ENCODE results near the gene NFRKB.
"Not testable (repeated sequence)": the region's sequence is repeated elsewhere in the genome, so short reads cannot be mapped to it uniquely, and the experiment has no call there.

The NFRKB gene

GRCh38 chr11:129880311-129880710 is 15.1 kb downstream of the NFRKB start:
- no peak for ATAC-seq (ENCODE audit: insufficient read depth, low read depth)
- no peak for TF ChIP-seq CTCF (IDR thresholded peaks at IDR 0.05; ENCODE audit: borderline replicate concordance, extremely low read depth, low read length, poor library complexity, severe bottlenecking)
- no peak for TF ChIP-seq EZH2 (IDR thresholded peaks at IDR 0.05; ENCODE audit: borderline replicate concordance, low read depth, low read length, severe bottlenecking)
- Histone ChIP-seq H3K36me3 (ENCODE audit: insufficient read depth, low read length) (peaks cover 98% of the 10 kb centered on the region), H3K9me3 (ENCODE audit: insufficient read depth, low read length, severe bottlenecking) (no peaks in the 10 kb centered on the region), H3K9ac (ENCODE audit: low read depth, low read length) (no peak overlapping the region), H3K4me3 (ENCODE audit: low read depth in 1 of 2, low read length in 2 of 2) (no peak overlapping the region), H4K20me1 (ENCODE audit: insufficient read depth, low read length) (peaks cover 3% of the 10 kb centered on the region; the same call in 1 of the 2 replicates), H3K79me2 (ENCODE audit: insufficient read depth, low read length) (no peaks in the 10 kb centered on the region), H3K27me3 (ENCODE audit: insufficient read depth, low read length, poor library complexity) (no peaks in the 10 kb centered on the region), H3K4me2 (ENCODE audit: insufficient read depth, low read length) (no peak overlapping the region), H3K4me1 (ENCODE audit: insufficient read depth, low read length) (no peaks in the 10 kb centered on the region), H2AFZ (ENCODE audit: low read depth, low read length) (no peak overlapping the region), H3K27ac (ENCODE audit: low read length) (no peak overlapping the region)
- DNase-seq, result no peak

- no peaks in the 10 kb centered on the region for H3K27me3 ChIP-seq (ENCODE audit: insufficient read depth, low read length, poor library complexity)
- H3K36me3 ChIP-seq (ENCODE audit: insufficient read depth, low read length), result peaks cover 97% of the 10 kb centered on the region
- H3K4me2 ChIP-seq (ENCODE audit: insufficient read depth, low read length), result no peak overlapping the region
- ATAC-seq (ENCODE audit: insufficient read depth, low read depth), result no peak
- no peak for DNase-seq
- no peak overlapping the region for H2AFZ ChIP-seq (ENCODE audit: low read depth, low read length)
- H3K4me3 ChIP-seq (ENCODE audit: low read depth in 1 of 2, low read length in 2 of 2), result no peak overlapping the region
- no peaks in the 10 kb centered on the region for H3K9me3 ChIP-seq (ENCODE audit: insufficient read depth, low read length, severe bottlenecking)
- H4K20me1 ChIP-seq (ENCODE audit: insufficient read depth, low read length), result no peaks in the 10 kb centered on the region
- H3K9ac ChIP-seq (ENCODE audit: low read depth, low read length), result no peak overlapping the region
- H3K4me1 ChIP-seq (ENCODE audit: insufficient read depth, low read length), result no peaks in the 10 kb centered on the region
- H3K27ac ChIP-seq (ENCODE audit: low read length), result no peak overlapping the region
- no peak for TF ChIP-seq EZH2 (IDR thresholded peaks at IDR 0.05; ENCODE audit: borderline replicate concordance, low read depth, low read length, severe bottlenecking)
- TF ChIP-seq CTCF (IDR thresholded peaks at IDR 0.05; ENCODE audit: borderline replicate concordance, extremely low read depth, low read length, poor library complexity, severe bottlenecking), result no peak
- H3K79me2 ChIP-seq (ENCODE audit: insufficient read depth, low read length), result no peaks in the 10 kb centered on the region
Observed at GRCh38 chr11:129871914-129872313, 23.5 kb downstream of the NFRKB start.

- not testable (repeated sequence) for DNase-seq; ATAC-seq (ENCODE audit: insufficient read depth, low read depth); H3K4me1 ChIP-seq (ENCODE audit: insufficient read depth, low read length); H3K9me3 ChIP-seq (ENCODE audit: insufficient read depth, low read length, severe bottlenecking); H3K9ac ChIP-seq (ENCODE audit: low read depth, low read length); H4K20me1 ChIP-seq (ENCODE audit: insufficient read depth, low read length); H3K4me3 ChIP-seq (ENCODE audit: low read depth in 1 of 2, low read length in 2 of 2); H2AFZ ChIP-seq (ENCODE audit: low read depth, low read length); H3K79me2 ChIP-seq (ENCODE audit: insufficient read depth, low read length); H3K4me2 ChIP-seq (ENCODE audit: insufficient read depth, low read length); H3K27me3 ChIP-seq (ENCODE audit: insufficient read depth, low read length, poor library complexity); H3K27ac ChIP-seq (ENCODE audit: low read length)
- H3K36me3 ChIP-seq (ENCODE audit: insufficient read depth, low read length), result peaks cover 97% of the 10 kb centered on the region
Observed at GRCh38 chr11:129868626-129869025, 26.8 kb downstream of the NFRKB start.

- H3K36me3 ChIP-seq (ENCODE audit: insufficient read depth, low read length), result peaks cover 93% of the 10 kb centered on the region
- no peak overlapping the region for H3K4me3 ChIP-seq (ENCODE audit: low read depth in 1 of 2, low read length in 2 of 2)
- H3K4me2 ChIP-seq (ENCODE audit: insufficient read depth, low read length), result no peak overlapping the region
- no peak overlapping the region for H3K9ac ChIP-seq (ENCODE audit: low read depth, low read length)
- H3K9me3 ChIP-seq (ENCODE audit: insufficient read depth, low read length, severe bottlenecking), result no peaks in the 10 kb centered on the region
- H3K79me2 ChIP-seq (ENCODE audit: insufficient read depth, low read length), result no peaks in the 10 kb centered on the region
- peaks cover 2% of the 10 kb centered on the region; the same call in 1 of the 2 replicates for H4K20me1 ChIP-seq (ENCODE audit: insufficient read depth, low read length)
- no peaks in the 10 kb centered on the region for H3K4me1 ChIP-seq (ENCODE audit: insufficient read depth, low read length)
- H3K27me3 ChIP-seq (ENCODE audit: insufficient read depth, low read length, poor library complexity), result no peaks in the 10 kb centered on the region
- H2AFZ ChIP-seq (ENCODE audit: low read depth, low read length), result no peak overlapping the region
- no peak overlapping the region for H3K27ac ChIP-seq (ENCODE audit: low read length)
- no peak for ATAC-seq (ENCODE audit: insufficient read depth, low read depth)
- TF ChIP-seq CTCF (IDR thresholded peaks at IDR 0.05; ENCODE audit: borderline replicate concordance, extremely low read depth, low read length, poor library complexity, severe bottlenecking), result no peak
- TF ChIP-seq EZH2 (IDR thresholded peaks at IDR 0.05; ENCODE audit: borderline replicate concordance, low read depth, low read length, severe bottlenecking), result no peak
- DNase-seq, result no peak
Observed at GRCh38 chr11:129866311-129866710, 29.1 kb downstream of the NFRKB start.

Measured in DND-41 (cell line).